ENCODE data around the gene SLCO2B1. TPM values are rescaled to one million over a fixed set of nuclear protein-coding genes. Genes with fewer than 3 reads are reported as not detected.

The SLCO2B1 gene
- total and polyA plus RNA-seq, 2 of the 8 experiments (the other 6 are each of a cell fraction or from before 2014, with no cell fraction given): 0.03 TPM; not detected in 1

DNA sequence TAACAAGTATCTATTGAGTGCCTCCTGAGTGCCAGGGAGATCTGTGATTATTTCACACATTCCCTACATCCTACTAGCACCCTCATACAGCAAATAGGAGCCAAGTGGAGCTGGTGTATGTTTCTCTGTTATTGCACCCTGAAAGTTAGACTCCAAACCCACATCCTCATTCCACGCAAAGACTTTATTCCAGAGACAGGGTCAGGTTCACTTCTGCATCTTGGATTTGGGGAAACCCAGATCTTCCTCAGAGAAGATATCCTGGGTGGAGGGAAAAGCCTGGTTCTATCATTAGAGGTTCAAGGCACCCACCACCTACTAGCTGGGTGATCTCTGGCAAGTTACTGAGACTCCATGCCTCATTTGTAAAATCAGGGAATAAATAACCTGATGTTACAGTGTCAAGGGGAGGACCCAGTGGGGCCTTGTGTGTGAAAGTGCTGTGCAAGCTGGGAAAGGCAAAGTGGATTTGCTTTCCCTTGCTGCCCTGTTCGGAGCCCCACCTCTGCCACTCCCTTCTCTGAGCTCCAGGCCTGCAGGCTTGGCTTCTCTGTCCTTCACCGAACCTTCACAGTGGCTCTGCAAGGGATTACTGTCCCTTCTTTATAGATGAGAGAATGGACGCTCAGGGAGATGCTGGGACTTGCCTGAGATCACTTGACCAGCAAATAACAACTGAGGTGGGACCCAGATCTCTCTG, 991 bp upstream of the SLCO2B1 start (continued):
- TF ChIP-seq BRCA1 (IDR thresholded peaks at IDR 0.05; ENCODE audit: low read depth, low read length) (no peak), SUZ12 (IDR thresholded peaks at IDR 0.05; ENCODE audit: low read length) (no peak), CHD1 (IDR thresholded peaks at IDR 0.05; ENCODE audit: low read depth, low read length) (no peak), SIN3A (conservative IDR thresholded peaks at IDR 0.05 in 1 of 2, IDR thresholded peaks at IDR 0.05 in 1 of 2; ENCODE audit: low read depth in 1 of 2, low read length in 2 of 2) (no peak)
- TF ChIP-seq, protein P1, sequence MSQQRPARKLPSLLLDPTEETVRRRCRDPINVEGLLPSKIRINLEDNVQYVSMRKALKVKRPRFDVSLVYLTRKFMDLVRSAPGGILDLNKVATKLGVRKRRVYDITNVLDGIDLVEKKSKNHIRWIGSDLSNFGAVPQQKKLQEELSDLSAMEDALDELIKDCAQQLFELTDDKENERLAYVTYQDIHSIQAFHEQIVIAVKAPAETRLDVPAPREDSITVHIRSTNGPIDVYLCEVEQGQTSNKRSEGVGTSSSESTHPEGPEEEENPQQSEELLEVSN (IDR thresholded peaks at IDR 0.05): no peak

All from H1 (cell line).